C4-2B (cell line): Measurements from ENCODE around the gene CIAO2B.

Experiments used
- CTCF ChIP-seq: fragments of 450-650 bp; conservative IDR thresholded peaks from 2 replicates; pipeline ENCODE4 v1.5.1; 2017; ENCODE audit warnings: mild to moderate bottlenecking
- ZFX ChIP-seq: fragments of 450-650 bp; IDR thresholded peaks from 2 replicates; pipeline ENCODE4 v1.6.1; 2017

GRCh38 chr16:66908116-66908515 is 26.1 kb downstream of the CIAO2B start:
- no peak for TF ChIP-seq CTCF
- TF ChIP-seq ZFX = no peak
